Measurements from ENCODE around the gene BRME1.

BRME1 gene

GRCh38 chr19:13880059-13881043 is 25.6 kb downstream of the BRME1 start (continued):
- no peak for TF ChIP-seq ZNF155 (tag by site-specific recombination; IDR thresholded peaks at IDR 0.05)
- TF ChIP-seq WT1 (tag by site-specific recombination; IDR thresholded peaks at IDR 0.05), result peak; percentile 60; the same call in 1 of the 2 replicates
- 0 out of 2 replicates have a peak, but pooled peaks have one; percentile 22 for TF ChIP-seq ZNF366 (tag by site-specific recombination; conservative IDR thresholded peaks at IDR 0.05)
- peak; percentile 80 for TF ChIP-seq GLIS1 (tag by site-specific recombination; IDR thresholded peaks at IDR 0.05)
- TF ChIP-seq FEZF1 (tag by site-specific recombination; IDR thresholded peaks at IDR 0.05), result no peak
- TF ChIP-seq SCRT2 (tag by site-specific recombination; IDR thresholded peaks at IDR 0.05), result no peak
- no peak for TF ChIP-seq ZNF132 (tag by site-specific recombination; IDR thresholded peaks at IDR 0.05; ENCODE audit: borderline replicate concordance)
- no peak for TF ChIP-seq ZSCAN4 (tag by site-specific recombination; IDR thresholded peaks at IDR 0.05)
- TF ChIP-seq ZBTB49 (tag by site-specific recombination; IDR thresholded peaks at IDR 0.05; ENCODE audit: low read depth), result no peak
- no peak for TF ChIP-seq HOXC10 (CRISPR knock-in tag; IDR thresholded peaks at IDR 0.05)
- peak; percentile 95 for TF ChIP-seq KLF17 (tag by site-specific recombination; IDR thresholded peaks at IDR 0.05)
- TF ChIP-seq ZNF23 (tag by site-specific recombination; IDR thresholded peaks at IDR 0.05; ENCODE audit: borderline replicate concordance), result no peak
- TF ChIP-seq ZNF184 (tag by site-specific recombination; IDR thresholded peaks at IDR 0.05), result 0 out of 2 replicates have a peak, but pooled peaks have one; percentile 57
- TF ChIP-seq ZBTB21 (tag by site-specific recombination; IDR thresholded peaks at IDR 0.05), result peak; percentile 69
- no peak for TF ChIP-seq TCF7L2 (IDR thresholded peaks at IDR 0.05; ENCODE audit: borderline replicate concordance, low read depth, low read length)
- peak; percentile 33; the same call in 1 of the 2 replicates for TF ChIP-seq ZNF449 (tag by site-specific recombination; IDR thresholded peaks at IDR 0.05)
- TF ChIP-seq ZNF747 (tag by site-specific recombination; IDR thresholded peaks at IDR 0.05), result no peak
- peak; percentile 97 for TF ChIP-seq ZSCAN30 (tag by site-specific recombination; IDR thresholded peaks at IDR 0.05)
- TF ChIP-seq ZNF488 (tag by site-specific recombination; IDR thresholded peaks at IDR 0.05), result no peak
- no peak for TF ChIP-seq ZNF624 (tag by site-specific recombination; IDR thresholded peaks at IDR 0.05)
- TF ChIP-seq ZNF350 (tag by site-specific recombination; IDR thresholded peaks at IDR 0.05), result no peak
- TF ChIP-seq KLF7 (tag by site-specific recombination; IDR thresholded peaks at IDR 0.05; ENCODE audit: borderline replicate concordance), result no peak
- no peak for TF ChIP-seq ZNF16 (tag by site-specific recombination; IDR thresholded peaks at IDR 0.05; ENCODE audit: low read depth)
- no peak for TF ChIP-seq ZNF248 (tag by site-specific recombination; IDR thresholded peaks at IDR 0.05)
- peak; percentile 73 for TF ChIP-seq ZFHX2 (tag by site-specific recombination; conservative IDR thresholded peaks at IDR 0.05)
- no peak for TF ChIP-seq ZNF174 (tag by site-specific recombination; IDR thresholded peaks at IDR 0.05)
- peak; percentile 72; the same call in 1 of the 2 replicates for TF ChIP-seq ZNF561 (tag by site-specific recombination; IDR thresholded peaks at IDR 0.05; ENCODE audit: borderline replicate concordance)
- TF ChIP-seq ZNF169 (tag by site-specific recombination; IDR thresholded peaks at IDR 0.05), result no peak
- TF ChIP-seq MZF1 (tag by site-specific recombination; IDR thresholded peaks at IDR 0.05; ENCODE audit: borderline replicate concordance), result peak; percentile 32; the same call in 1 of the 2 replicates
- no peak for TF ChIP-seq ZNF555 (tag by site-specific recombination; conservative IDR thresholded peaks at IDR 0.05)
- peak; percentile 84 for TF ChIP-seq BCL11B (tag by site-specific recombination; IDR thresholded peaks at IDR 0.05; ENCODE audit: low read depth)
- TF ChIP-seq ZNF837 (tag by site-specific recombination; IDR thresholded peaks at IDR 0.05), result no peak
- peak; percentile 99 for TF ChIP-seq ZNF654 (tag by site-specific recombination; IDR thresholded peaks at IDR 0.05; ENCODE audit: low read depth)

All from HEK293 (cell line).